Mesendoderm (in vitro differentiated cells): Measurements from ENCODE around the gene DGKB.

Experiments used
- DNase-seq: peaks from one replicate; pipeline ENCODE4 v3.0.0; 2013
- H2AK5ac ChIP-seq: 2 replicates; pipeline ENCODE4 v1.6.1; 2013; ENCODE audit warnings: low read length, inconsistent platforms
- H2BK120ac ChIP-seq: 2 replicates; pipeline ENCODE4 v1.6.1; 2013; ENCODE audit warnings: low read depth, mild to moderate bottlenecking, low read length, moderate library complexity, mixed read lengths
- H2BK15ac ChIP-seq: replicated peaks from 2 replicates; pipeline ENCODE4 v1.6.1; 2013; ENCODE audit warnings: low read depth, mild to moderate bottlenecking, moderate library complexity
- H2BK5ac ChIP-seq: 2 replicates; pipeline ENCODE4 v1.6.1; 2013; ENCODE audit warnings: low read length, inconsistent platforms
- H3K18ac ChIP-seq: 2 replicates; pipeline ENCODE4 v1.6.1; 2013; ENCODE audit warnings: mild to moderate bottlenecking, low read length, mixed read lengths
- H3K23ac ChIP-seq: one replicate; pipeline ENCODE4 v1.6.1; 2013; ENCODE audit warnings: low read length
- H3K27ac ChIP-seq: 2 replicates; pipeline ENCODE4 v1.5.1; 2013; ENCODE audit warnings: low read depth, mild to moderate bottlenecking, inconsistent platforms, low read length, moderate library complexity
- H3K27me3 ChIP-seq: 2 replicates; pipeline ENCODE4 v1.6.1; 2013; ENCODE audit warnings: low read length, control low read depth, mild to moderate bottlenecking, inconsistent platforms; ENCODE audit not compliant: insufficient read depth, poor library complexity
- H3K36me3 ChIP-seq: 2 replicates; pipeline ENCODE4 v1.6.1; 2013; ENCODE audit warnings: low read length, inconsistent platforms; ENCODE audit not compliant: control insufficient read depth, insufficient read depth
- H3K4ac ChIP-seq: one replicate; pipeline ENCODE4 v1.6.1; 2013; ENCODE audit warnings: low read depth, mild to moderate bottlenecking, low read length, moderate library complexity
- H3K4me1 ChIP-seq: 2 replicates; pipeline ENCODE4 v1.6.1; 2013; ENCODE audit warnings: low read depth, low read length, inconsistent platforms; ENCODE audit not compliant: control insufficient read depth
- H3K4me2 ChIP-seq: 2 replicates; pipeline ENCODE4 v1.6.1; 2013; ENCODE audit warnings: low read length
- H3K4me3 ChIP-seq: 2 replicates; pipeline ENCODE4 v1.5.1; 2013; ENCODE audit warnings: mild to moderate bottlenecking, low read length
- H3K56ac ChIP-seq: one replicate; pipeline ENCODE4 v1.6.1; 2013; ENCODE audit warnings: low read length
- H3K79me1 ChIP-seq: 2 replicates; pipeline ENCODE4 v1.6.1; 2013; ENCODE audit warnings: low read length, inconsistent platforms
- H3K79me2 ChIP-seq: 2 replicates; pipeline ENCODE4 v1.6.1; 2013; ENCODE audit warnings: mild to moderate bottlenecking, low read length; ENCODE audit not compliant: control insufficient read depth, insufficient read depth
- H3K9ac ChIP-seq: 2 replicates; pipeline ENCODE4 v1.6.1; 2013; ENCODE audit warnings: low read length, inconsistent platforms
- H4K5ac ChIP-seq: one replicate; pipeline ENCODE4 v1.6.1; 2013; ENCODE audit warnings: low read length
- H4K8ac ChIP-seq: one replicate; pipeline ENCODE4 v1.6.1; 2013; ENCODE audit warnings: low read depth, mild to moderate bottlenecking, control low read depth, low read length, moderate library complexity
- WGBS: extraction: QIAGEN DNeasy Blood & Tissue Kit; methylation state at CpG from one replicate; pipeline ENCODE4 v1.1.7; 2013; ENCODE audit warnings: low lambda C conversion rate, missing lambda C conversion rate; ENCODE audit not compliant: insufficient coverage; ENCODE audit errors: extremely low coverage; 5-methylcytosine and 5-hydroxymethylcytosine counted together

Gene DGKB

GRCh38 chr7:14626076-14626475 is 276.5 kb downstream of the DGKB start:
- Histone ChIP-seq H2BK5ac (no peak overlapping the region), H2AK5ac (no peak overlapping the region), H3K79me1 (no peaks in the 10 kb centered on the region), H3K79me2 (no peaks in the 10 kb centered on the region), H3K4me3 (no peak overlapping the region), H3K18ac (no peak overlapping the region), H3K4me2 (no peak overlapping the region), H4K5ac (no peak overlapping the region), H3K36me3 (no peaks in the 10 kb centered on the region), H3K9ac (no peak overlapping the region), H3K4me1 (no peaks in the 10 kb centered on the region), H3K23ac (no peak overlapping the region), H3K27me3 (no peaks in the 10 kb centered on the region), H3K4ac (no peak overlapping the region), H4K8ac (no peak overlapping the region), H3K56ac (no peak overlapping the region), H2BK15ac (no peak overlapping the region), H2BK120ac (no peak overlapping the region), H3K27ac (no peak overlapping the region)
- DNase-seq = no peak
- no CpG with 5 or more reads among the region's 4 CpGs for WGBS

GRCh38 chr7:14622559-14622958 is 280.0 kb downstream of the DGKB start:
- Histone ChIP-seq H3K27me3 (no peaks in the 10 kb centered on the region), H3K4me2 (no peak overlapping the region), H3K4me1 (no peaks in the 10 kb centered on the region), H2BK5ac (no peak overlapping the region), H2BK15ac (no peak overlapping the region), H3K56ac (no peak overlapping the region), H4K5ac (no peak overlapping the region), H3K79me1 (no peaks in the 10 kb centered on the region), H3K23ac (no peak overlapping the region), H3K27ac (no peak overlapping the region), H2BK120ac (no peak overlapping the region), H3K18ac (no peak overlapping the region), H3K9ac (no peak overlapping the region), H2AK5ac (no peak overlapping the region), H3K79me2 (no peaks in the 10 kb centered on the region), H4K8ac (no peak overlapping the region), H3K4ac (no peak overlapping the region), H3K4me3 (no peak overlapping the region), H3K36me3 (no peaks in the 10 kb centered on the region)
- no peak for DNase-seq

GRCh38 chr7:14606101-14606500 is 296.4 kb downstream of the DGKB start:
- Histone ChIP-seq H2BK15ac (no peak overlapping the region), H3K27me3 (no peaks in the 10 kb centered on the region), H3K79me2 (no peaks in the 10 kb centered on the region), H3K18ac (no peak overlapping the region), H3K56ac (no peak overlapping the region), H3K27ac (no peak overlapping the region), H2AK5ac (no peak overlapping the region), H2BK5ac (no peak overlapping the region), H3K79me1 (no peaks in the 10 kb centered on the region), H2BK120ac (no peak overlapping the region), H3K4me2 (no peak overlapping the region), H3K4me3 (no peak overlapping the region), H3K36me3 (no peaks in the 10 kb centered on the region), H3K23ac (no peak overlapping the region), H3K9ac (no peak overlapping the region), H3K4ac (no peak overlapping the region), H4K5ac (no peak overlapping the region), H4K8ac (no peak overlapping the region), H3K4me1 (no peaks in the 10 kb centered on the region)
- DNase-seq = peak; percentile 86

GRCh38 chr7:14604606-14605005 is 297.9 kb downstream of the DGKB start:
- Histone ChIP-seq H3K4me2 (no peak overlapping the region), H3K56ac (no peak overlapping the region), H2AK5ac (no peak overlapping the region), H3K36me3 (no peaks in the 10 kb centered on the region), H2BK120ac (no peak overlapping the region), H3K9ac (no peak overlapping the region), H3K18ac (no peak overlapping the region), H3K27ac (no peak overlapping the region), H3K4me1 (no peaks in the 10 kb centered on the region), H3K79me1 (no peaks in the 10 kb centered on the region), H3K23ac (no peak overlapping the region), H3K79me2 (no peaks in the 10 kb centered on the region), H2BK5ac (no peak overlapping the region), H2BK15ac (no peak overlapping the region), H4K8ac (no peak overlapping the region), H4K5ac (no peak overlapping the region), H3K4me3 (no peak overlapping the region), H3K27me3 (no peaks in the 10 kb centered on the region), H3K4ac (no peak overlapping the region)
- peak; percentile 6 for DNase-seq
- no CpG with 5 or more reads among the region's 2 CpGs for WGBS

- Histone ChIP-seq H2BK120ac (no peak overlapping the region), H3K18ac (no peak overlapping the region), H3K27me3 (no peaks in the 10 kb centered on the region), H2BK15ac (no peak overlapping the region), H3K9ac (no peak overlapping the region), H2AK5ac (no peak overlapping the region), H3K4me2 (no peak overlapping the region), H3K79me2 (no peaks in the 10 kb centered on the region), H3K36me3 (no peaks in the 10 kb centered on the region), H3K4me1 (no peaks in the 10 kb centered on the region), H4K8ac (no peak overlapping the region), H4K5ac (no peak overlapping the region), H3K4ac (no peak overlapping the region), H2BK5ac (no peak overlapping the region), H3K23ac (no peak overlapping the region), H3K79me1 (no peaks in the 10 kb centered on the region), H3K56ac (no peak overlapping the region), H3K4me3 (no peak overlapping the region), H3K27ac (no peak overlapping the region)
- WGBS = no CpG with 5 or more reads among the region's 1 CpG
- DNase-seq = no peak
These were observed 299.7 kb downstream of the DGKB start for GRCh38 chr7:14602851-14603250.

- WGBS = no CpG with 5 or more reads among the region's 2 CpGs
- Histone ChIP-seq H3K4me1 (no peaks in the 10 kb centered on the region), H3K56ac (no peak overlapping the region), H2BK15ac (no peak overlapping the region), H2BK5ac (no peak overlapping the region), H3K18ac (no peak overlapping the region), H3K4me3 (no peak overlapping the region), H3K4ac (no peak overlapping the region), H2AK5ac (no peak overlapping the region), H3K4me2 (no peak overlapping the region), H3K79me1 (no peaks in the 10 kb centered on the region), H3K23ac (no peak overlapping the region), H3K9ac (no peak overlapping the region), H3K27me3 (no peaks in the 10 kb centered on the region), H4K5ac (no peak overlapping the region), H4K8ac (no peak overlapping the region), H3K27ac (no peak overlapping the region), H2BK120ac (no peak overlapping the region), H3K79me2 (no peaks in the 10 kb centered on the region), H3K36me3 (no peaks in the 10 kb centered on the region)
- DNase-seq = no peak
These were observed 301.7 kb downstream of the DGKB start for GRCh38 chr7:14600766-14601367.
